K562 treated with DMSO at 1 percent for 24 hours (cell line): ENCODE measurements around the gene IL20. TPM values are rescaled to one million over a fixed set of nuclear protein-coding genes. Genes with fewer than 3 reads are reported as not detected.

ENCODE experiments used
- total RNA-seq: library from RNA; unstranded; fragments of 300-600 nt; gene quantifications from 2 replicates; pipeline ENCODE4 v1.2.3, GENCODE V29; 2022; ENCODE audit warnings: low read depth; ENCODE audit not compliant: insufficient read depth

The IL20 gene
- total RNA-seq, result not detected in 2 replicates

GRCh38 chr1:206864939-206865671 is at the start of gene IL20:
Gene IL20 (plus strand): TSS chr1:206865623. CDS start chr1:206865853, 230 bp downstream.

GRCh38 chr1:206897175-206897574 is 31.8 kb downstream of the IL20 start, which contains the start of gene IL24:
Gene IL24 (plus strand): TSS chr1:206897443. CDS start chr1:206897833, 390 bp downstream.

Other genes starting within 250 kb of the IL20 start
- 20.8 and 22.0 TPM in 2 replicates for gene DYRK3, start 230.1 kb upstream of the IL20 start, total RNA-seq
- gene MAPKAPK2, start 180.7 kb upstream of the IL20 start, total RNA-seq, result 103 and 107 TPM in 2 replicates
- gene IL19, start 94.8 kb upstream of the IL20 start, total RNA-seq, result not detected in 2 replicates
- not detected in 2 replicates for gene IL10, start 93.1 kb upstream of the IL20 start, total RNA-seq
- gene IL24, start 31.8 kb downstream of the IL20 start, total RNA-seq, result not detected in 2 replicates
- gene FCMR, start 56.3 kb downstream of the IL20 start, total RNA-seq, result 0.80 and 1.00 TPM in 2 replicates
- gene PIGR, start 80.8 kb downstream of the IL20 start, total RNA-seq, result 0.19 and 0.49 TPM in 2 replicates
- not detected in 2 replicates for gene FCAMR, start 104.8 kb downstream of the IL20 start, total RNA-seq
- 3.2 and 3.4 TPM in 2 replicates for gene C1orf116, start 167.1 kb downstream of the IL20 start, total RNA-seq
- 13.6 and 15.8 TPM in 2 replicates for gene YOD1, start 185.6 kb downstream of the IL20 start, total RNA-seq
- gene PFKFB2, start 187.7 kb downstream of the IL20 start, total RNA-seq, result 16.9 and 18.7 TPM in 2 replicates
- not detected in 2 replicates for gene C4BPB, start 223.2 kb downstream of the IL20 start, total RNA-seq
- 0.19 TPM in 1 of 2 replicates, not detected in the other for gene C4BPA, start 238.6 kb downstream of the IL20 start, total RNA-seq